PC-3 (cell line): Measurements from ENCODE around the gene MCU.

Source experiments
- CTCF ChIP-seq: fragments of 300-600 bp; sonication (generic); conservative IDR thresholded peaks from 2 replicates; pipeline ENCODE4 v1.5.1; 2017; ENCODE audit warnings: antibody characterized with exemption, low read depth, mild to moderate bottlenecking, low read length
- EZH2 ChIP-seq: fragments of 300-600 bp; sonication (generic); IDR thresholded peaks from one replicate; pipeline ENCODE4 v1.6.1; 2017; ENCODE audit warnings: antibody characterized with exemption, mild to moderate bottlenecking, low read length; ENCODE audit not compliant: unreplicated experiment
- EZH2phosphoT487 ChIP-seq: fragments of 300-600 bp; sonication (generic); IDR thresholded peaks from 2 replicates; pipeline ENCODE4 v1.6.1; 2018; ENCODE audit warnings: mild to moderate bottlenecking, antibody characterized with exemption, low read length, borderline replicate concordance

DNA sequence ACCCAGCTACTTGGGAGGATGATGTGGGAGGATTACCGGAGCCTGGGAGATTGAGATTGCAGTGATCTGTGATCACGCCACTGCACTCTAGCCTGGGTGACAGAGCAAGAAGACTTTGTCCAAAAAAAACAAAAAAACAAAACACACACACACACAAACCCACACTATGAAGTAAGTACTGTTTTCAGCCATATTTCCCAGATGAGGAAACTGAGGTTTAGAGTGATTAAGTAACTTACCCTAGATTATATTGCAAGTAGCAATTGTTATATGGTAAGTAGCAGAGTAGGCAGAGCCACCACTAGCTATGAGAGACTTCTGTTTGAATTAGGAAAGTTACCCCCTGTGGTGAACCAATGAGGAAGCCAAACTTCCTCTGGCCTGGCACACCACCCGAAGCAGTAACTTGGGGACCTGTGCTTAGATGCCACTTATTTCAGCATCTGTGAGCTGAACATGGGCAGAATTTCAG is 61.9 kb downstream of the MCU start:
- TF ChIP-seq CTCF: no peak
- TF ChIP-seq EZH2: no peak
- TF ChIP-seq EZH2phosphoT487: no peak
